A673 (cell line): Measurements from ENCODE around the gene RPAP3. TPM values are rescaled to one million over a fixed set of nuclear protein-coding genes. Genes with fewer than 3 reads are reported as not detected.
"Not testable (repeated sequence)": the region's sequence is repeated elsewhere in the genome, so short reads cannot be mapped to it uniquely, and the experiment has no call there.

Experiments used
- BruUV-seq: library from RNA; stranded (reverse); fragments of 400-500 nt; replicated peaks from 2 replicates; lab custom pipeline; 2021; lab: Mats Ljungman, UMichigan
- CTCF ChIA-PET: fragments of 300-600 bp; sonication (Branson Sonifier 250); formaldehyde crosslinking; loops from one replicate; lab custom pipeline; 2022; ENCODE audit warnings: antibody characterized with exemption; lab: Charles Lee
- POLR2A ChIA-PET: fragments of 300-600 bp; sonication (Branson Sonifier 250); formaldehyde crosslinking; loops from one replicate; lab custom pipeline; 2022; ENCODE audit warnings: antibody characterized with exemption; ENCODE audit not compliant: low non-redundant PET; lab: Charles Lee
- DNase-seq: peaks from one replicate; pipeline ENCODE4 v3.0.0-alpha.2; 2015; ENCODE audit warnings: low spot score
- H3K27ac ChIP-seq: fragments of 200-600 bp; sonication (generic); 2 replicates; pipeline ENCODE4 v1.5.1; 2016; ENCODE audit warnings: mixed run types, low read depth, mild to moderate bottlenecking, mixed read lengths, antibody characterized with exemption, low read length; ENCODE audit not compliant: poor library complexity, severe bottlenecking
- H3K27me3 ChIP-seq: fragments of 200-600 bp; sonication (generic); replicated peaks from 2 replicates; pipeline ENCODE4 v1.6.1; 2017; ENCODE audit warnings: mixed run types, low read depth, mild to moderate bottlenecking, mixed read lengths, antibody characterized with exemption, low read length; ENCODE audit not compliant: insufficient read depth, poor library complexity
- H3K36me3 ChIP-seq: fragments of 200-600 bp; sonication (generic); 2 replicates; pipeline ENCODE4 v1.6.1; 2016; ENCODE audit warnings: mixed run types, mild to moderate bottlenecking, mixed read lengths, antibody characterized with exemption, low read length; ENCODE audit not compliant: insufficient read depth, poor library complexity, severe bottlenecking
- H3K4me1 ChIP-seq: fragments of 200-600 bp; sonication (generic); 2 replicates; pipeline ENCODE4 v1.6.1; 2017; ENCODE audit warnings: mixed run types, mild to moderate bottlenecking, mixed read lengths, antibody characterized with exemption, low read length; ENCODE audit not compliant: insufficient read depth, poor library complexity, severe bottlenecking
- H3K4me3 ChIP-seq: fragments of 200-600 bp; sonication (generic); 2 replicates; pipeline ENCODE4 v1.5.1; 2016; ENCODE audit warnings: low read depth, mixed run types, mild to moderate bottlenecking, mixed read lengths, low read length; ENCODE audit not compliant: poor library complexity, severe bottlenecking
- H3K9me3 ChIP-seq: fragments of 200-600 bp; sonication (generic); 2 replicates; pipeline ENCODE4 v1.6.1; 2016; ENCODE audit warnings: mixed run types, low read depth, mild to moderate bottlenecking, mixed read lengths, antibody characterized with exemption, low read length; ENCODE audit not compliant: poor library complexity, severe bottlenecking
- EZH2 ChIP-seq: fragments of 200-600 bp; sonication (generic); IDR thresholded peaks from 2 replicates; pipeline ENCODE4 v1.6.1; 2017; ENCODE audit warnings: borderline replicate concordance, low read depth, mild to moderate bottlenecking, mixed read lengths, antibody characterized with exemption, low read length; ENCODE audit not compliant: poor library complexity, severe bottlenecking
- intact Hi-C: fragments of 100-400 bp; cut with micrococcal nuclease; formaldehyde crosslinking; loops from one replicate; pipeline ENCODE4 v1.10.0; 2022; ENCODE audit not compliant: unreplicated experiment
- total RNA-seq: library from RNA; stranded (reverse); gene quantifications from 2 replicates; pipeline ENCODE4 v1.2.3, GENCODE V29; 2021
- TF ChIP-seq, protein P1 (sequence below): fragments of 300-800, 200-600 bp; sonication (generic); conservative IDR thresholded peaks from 2 replicates; pipeline ENCODE4 v1.5.1; 2017; ENCODE audit warnings: low read depth, mild to moderate bottlenecking, antibody characterized with exemption, low read length, moderate library complexity, mixed read lengths

The RPAP3 gene
- total RNA-seq, 1 experiment from 2014 or later, result 81.1 TPM

DNA sequence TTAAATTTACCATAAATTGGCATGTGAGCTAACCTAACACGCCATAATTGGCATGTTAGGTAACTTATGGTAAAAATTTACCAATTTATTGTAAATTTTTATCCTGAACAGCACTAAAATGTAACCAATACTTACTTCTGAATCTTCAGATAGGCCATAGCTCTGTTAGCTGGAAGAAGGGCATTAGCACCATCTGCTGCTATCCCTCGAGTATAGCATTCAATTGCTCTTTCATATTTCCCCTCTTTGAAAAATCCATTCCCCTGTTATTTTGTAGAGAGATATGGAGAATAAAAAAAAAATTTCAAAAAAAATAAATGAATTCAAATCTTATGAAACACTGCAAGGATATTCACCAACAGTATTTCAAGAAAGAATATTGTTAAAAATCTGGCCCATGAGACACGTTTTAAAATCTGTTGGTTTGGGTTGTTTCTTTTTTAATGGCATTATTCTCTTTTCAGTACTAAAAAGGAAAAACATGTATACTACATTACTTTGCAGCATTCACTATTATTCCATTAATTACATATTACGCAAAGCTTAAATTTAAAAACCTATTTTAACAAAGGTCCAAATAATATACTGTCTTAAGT is 19.1 kb downstream of the RPAP3 start:
- Histone ChIP-seq H3K27ac (no peak overlapping the region), H3K4me1 (no peaks in the 10 kb centered on the region), H3K36me3 (peaks cover 34% of the 10 kb centered on the region), H3K27me3 (no peaks in the 10 kb centered on the region), H3K9me3 (no peaks in the 10 kb centered on the region), H3K4me3 (no peak overlapping the region)
- no peak for TF ChIP-seq EZH2
- TF ChIP-seq, protein P1, sequence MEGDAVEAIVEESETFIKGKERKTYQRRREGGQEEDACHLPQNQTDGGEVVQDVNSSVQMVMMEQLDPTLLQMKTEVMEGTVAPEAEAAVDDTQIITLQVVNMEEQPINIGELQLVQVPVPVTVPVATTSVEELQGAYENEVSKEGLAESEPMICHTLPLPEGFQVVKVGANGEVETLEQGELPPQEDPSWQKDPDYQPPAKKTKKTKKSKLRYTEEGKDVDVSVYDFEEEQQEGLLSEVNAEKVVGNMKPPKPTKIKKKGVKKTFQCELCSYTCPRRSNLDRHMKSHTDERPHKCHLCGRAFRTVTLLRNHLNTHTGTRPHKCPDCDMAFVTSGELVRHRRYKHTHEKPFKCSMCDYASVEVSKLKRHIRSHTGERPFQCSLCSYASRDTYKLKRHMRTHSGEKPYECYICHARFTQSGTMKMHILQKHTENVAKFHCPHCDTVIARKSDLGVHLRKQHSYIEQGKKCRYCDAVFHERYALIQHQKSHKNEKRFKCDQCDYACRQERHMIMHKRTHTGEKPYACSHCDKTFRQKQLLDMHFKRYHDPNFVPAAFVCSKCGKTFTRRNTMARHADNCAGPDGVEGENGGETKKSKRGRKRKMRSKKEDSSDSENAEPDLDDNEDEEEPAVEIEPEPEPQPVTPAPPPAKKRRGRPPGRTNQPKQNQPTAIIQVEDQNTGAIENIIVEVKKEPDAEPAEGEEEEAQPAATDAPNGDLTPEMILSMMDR, result peak; percentile 76
- ChIA-PET POLR2A (interaction anchor here (0.6 kb wide), 1 partner anchor 152 kb away, joined by 4 read pairs; no protein-coding TSS in a partner anchor), CTCF (interaction anchor here (0.6 to 1.6 kb wide), 4 partner anchors 19 to 140 kb away, joined by 3 to 10 read pairs (median 3); no protein-coding TSS in a partner anchor)
- no TSS peak for BruUV-seq
- intact Hi-C loops, result loop anchor here (5.0 kb wide), 2 partner anchors 34 to 654 kb away; no protein-coding TSS in a partner anchor
- DNase-seq, result peak; percentile 52

DNA sequence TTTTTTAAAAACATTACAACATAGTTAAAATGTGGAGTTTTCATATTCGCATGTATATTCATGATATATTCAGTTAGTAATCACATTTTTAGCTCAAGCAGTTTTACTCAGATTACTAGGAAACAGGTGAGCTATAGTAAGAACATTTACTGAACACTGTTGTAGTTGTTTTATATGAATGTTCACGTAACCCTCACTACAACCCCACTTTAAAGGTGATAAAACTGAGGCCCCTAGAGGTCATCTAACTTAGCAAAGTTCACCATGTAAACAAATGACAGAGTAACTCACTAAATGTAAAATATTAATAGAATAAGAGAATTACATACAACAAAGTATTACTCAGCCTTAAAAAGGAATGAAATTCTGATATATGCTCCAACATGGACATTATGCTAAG is 26.0 kb downstream of the RPAP3 start:
- BruUV-seq, result no TSS peak
- H3K9me3 ChIP-seq, result no peaks in the 10 kb centered on the region
- H3K36me3 ChIP-seq, result peaks cover 30% of the 10 kb centered on the region
- intact Hi-C loops, result no loop called here
- TF ChIP-seq, protein P1, result no peak
- TF ChIP-seq EZH2, result no peak
- H3K4me3 ChIP-seq, result no peak overlapping the region
- H3K4me1 ChIP-seq, result no peaks in the 10 kb centered on the region
- CTCF ChIA-PET, result no interaction called here
- POLR2A ChIA-PET, result no interaction called here
- no peaks in the 10 kb centered on the region for H3K27me3 ChIP-seq
- no peak for DNase-seq
- no peak overlapping the region for H3K27ac ChIP-seq

DNA sequence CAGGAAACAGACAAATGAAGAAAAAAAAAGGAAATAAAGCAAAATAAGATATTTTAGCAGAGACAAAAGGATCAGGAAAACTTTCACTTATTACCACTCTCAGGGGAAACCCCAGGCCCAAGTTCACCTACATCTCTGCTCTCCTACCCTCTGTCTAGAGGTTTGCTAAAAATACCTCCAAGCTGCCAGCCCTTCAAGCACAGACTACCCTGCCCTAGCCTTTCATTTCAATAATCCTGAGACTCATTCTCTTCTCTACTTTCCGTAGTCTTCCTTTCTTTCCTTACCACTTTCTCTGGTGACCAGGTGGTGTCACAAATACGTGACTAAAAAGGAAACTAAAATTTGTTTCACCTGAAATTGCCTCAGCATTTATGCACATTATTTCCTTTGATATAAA is 33.8 kb downstream of the RPAP3 start:
- BruUV-seq, result no TSS peak
- peaks cover 29% of the 10 kb centered on the region for H3K36me3 ChIP-seq
- no peaks in the 10 kb centered on the region for H3K9me3 ChIP-seq
- no peak for DNase-seq
- intact Hi-C loops, result no loop called here
- no peaks in the 10 kb centered on the region for H3K27me3 ChIP-seq
- CTCF ChIA-PET, result no interaction called here
- no peak overlapping the region for H3K4me3 ChIP-seq
- TF ChIP-seq, protein P1, result no peak
- no peak for TF ChIP-seq EZH2
- H3K27ac ChIP-seq, result no peak overlapping the region
- H3K4me1 ChIP-seq, result peaks cover 7% of the 10 kb centered on the region
- POLR2A ChIA-PET, result no interaction called here

DNA sequence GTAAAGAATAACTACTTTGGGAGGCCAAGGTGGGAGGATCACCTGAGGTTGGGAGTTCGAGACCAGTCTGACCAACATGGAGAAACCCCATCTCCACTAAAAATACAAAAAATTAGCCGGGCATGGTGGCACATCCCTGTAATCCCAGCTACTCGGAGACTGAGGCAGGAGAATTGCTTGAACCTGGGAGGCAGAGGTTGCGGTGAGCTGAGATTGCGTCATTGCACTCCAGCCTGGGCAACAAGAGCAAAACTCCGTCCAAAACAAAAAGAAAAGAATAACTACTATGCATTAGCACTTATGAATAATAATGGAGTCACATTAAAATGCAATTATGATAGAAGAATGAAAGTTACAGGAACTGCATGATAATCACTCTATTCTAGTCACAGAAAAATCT is 37.9 kb downstream of the RPAP3 start:
- H3K4me3 ChIP-seq, DNase-seq, BruUV-seq, H3K27me3 ChIP-seq, POLR2A ChIA-PET, H3K27ac ChIP-seq, H3K9me3 ChIP-seq, H3K4me1 ChIP-seq, intact Hi-C loops: not testable (repeated sequence)
- CTCF ChIA-PET, result interaction anchor here (1.2 kb wide), 1 partner anchor 16 kb away, joined by 3 read pairs; no protein-coding TSS in a partner anchor
- peaks cover 40% of the 10 kb centered on the region for H3K36me3 ChIP-seq
